Keratinocyte (primary cell): Measurements from ENCODE around the gene PAQR6. TPM values are rescaled to one million over a fixed set of nuclear protein-coding genes. Genes with fewer than 3 reads are reported as not detected.

Source experiments
- DNase-seq: peaks from one replicate; pipeline ENCODE4 v3.0.0-alpha.2; 2011; ENCODE audit warnings: low read depth, missing footprints, low spot score
- FAIRE-seq: peaks from 2 replicates; lab custom pipeline; 2011; peaks lifted over from hg19 to GRCh38; lab: Jason Lieb, UNC
- H2AFZ ChIP-seq: 2 replicates; pipeline ENCODE4 v1.6.0; 2012; ENCODE audit warnings: low read length, control low read depth, inconsistent platforms; ENCODE audit not compliant: control insufficient read depth
- H3K27ac ChIP-seq: 2 replicates; pipeline ENCODE4 v1.5.1; 2011; ENCODE audit warnings: low read length; ENCODE audit not compliant: control insufficient read depth, insufficient read depth
- H3K27me3 ChIP-seq: 3 replicates; pipeline ENCODE4 v1.6.0; 2011; ENCODE audit warnings: low read length; ENCODE audit not compliant: control insufficient read depth, insufficient read depth; ENCODE audit errors: extremely low read depth
- H3K36me3 ChIP-seq, 2 experiments: 2 replicates in 1 of 2; 3 replicates in 1 of 2; pipeline ENCODE4 v1.5.1; 2011; ENCODE audit warnings: low read length in 2 of 2, mild to moderate bottlenecking in 1 of 2; ENCODE audit not compliant: control insufficient read depth in 2 of 2, insufficient read depth in 2 of 2; ENCODE audit errors: extremely low read depth in 1 of 2
- H3K4me1 ChIP-seq: 3 replicates; pipeline ENCODE4 v1.5.1; 2011; ENCODE audit warnings: low read length; ENCODE audit not compliant: control insufficient read depth, insufficient read depth; ENCODE audit errors: extremely low read depth
- H3K4me2 ChIP-seq: 3 replicates; pipeline ENCODE4 v1.6.0; 2011; ENCODE audit warnings: low read depth, low read length; ENCODE audit not compliant: control insufficient read depth, insufficient read depth; ENCODE audit errors: extremely low read depth
- H3K4me3 ChIP-seq, 3 experiments: fragments of 200-600 bp in 1 of 3; sonication (generic) in 1 of 3; 2 replicates in 2 of 3; 3 replicates in 1 of 3; pipeline ENCODE4 v1.5.1; 2011 to 2016; ENCODE audit warnings: low read length in 3 of 3, mild to moderate bottlenecking in 3 of 3, control low read depth in 2 of 3, inconsistent platforms in 1 of 3, low read depth in 1 of 3, mixed read lengths in 1 of 3, mixed run types in 1 of 3, moderate library complexity in 1 of 3; ENCODE audit not compliant: control insufficient read depth in 2 of 3, insufficient read depth in 2 of 3; ENCODE audit errors: extremely low read depth in 1 of 3
- H3K79me2 ChIP-seq: 2 replicates; pipeline ENCODE4 v1.6.0; 2012; ENCODE audit warnings: low read length; ENCODE audit not compliant: control insufficient read depth, insufficient read depth
- H3K9ac ChIP-seq: 3 replicates; pipeline ENCODE4 v1.6.0; 2011; ENCODE audit warnings: low read length; ENCODE audit not compliant: control insufficient read depth, insufficient read depth; ENCODE audit errors: extremely low read depth
- H3K9me1 ChIP-seq: 3 replicates; pipeline ENCODE4 v1.6.0; 2011; ENCODE audit warnings: low read length; ENCODE audit not compliant: control insufficient read depth, insufficient read depth; ENCODE audit errors: extremely low read depth
- H3K9me3 ChIP-seq: 2 replicates; pipeline ENCODE4 v1.5.1; 2012; ENCODE audit warnings: low read depth, low read length; ENCODE audit not compliant: control insufficient read depth
- H4K20me1 ChIP-seq: 3 replicates; pipeline ENCODE4 v1.6.0; 2011; ENCODE audit warnings: low read length; ENCODE audit not compliant: control insufficient read depth, insufficient read depth; ENCODE audit errors: extremely low read depth
- CTCF ChIP-seq, 3 experiments: IDR thresholded peaks in 1 of 3; conservative IDR thresholded peaks in 1 of 3; optimal IDR thresholded peaks in 1 of 3; 2 replicates in 2 of 3; 3 replicates in 1 of 3; pipeline versions ENCODE3 to v1.5.1; 2011; ENCODE audit warnings: low read length in 3 of 3, mild to moderate bottlenecking in 3 of 3, moderate library complexity in 2 of 3, control low read depth in 1 of 3, inconsistent platforms in 1 of 3; ENCODE audit not compliant: insufficient read depth in 2 of 3; ENCODE audit errors: extremely low read depth in 1 of 3
- EZH2 ChIP-seq: IDR thresholded peaks from one replicate; pipeline ENCODE4 v1.6.1; 2012; ENCODE audit warnings: inconsistent platforms, mild to moderate bottlenecking, low read length, moderate library complexity
- dilution Hi-C: fragments of 300-500 bp; cut with MboI; formaldehyde crosslinking; loops from one replicate; pipeline ENCODE4 v1.7.0; 2020; ENCODE audit warnings: low sequenced_read_pairs; ENCODE audit not compliant: extremely low pct_ligation_motif_present
- polyA plus RNA-seq, 5 experiments: library from polyadenylated mRNA; depleted of rRNA in 3 of 5; stranded (reverse) in 3 of 5; stranded (forward) in 1 of 5; unstranded in 1 of 5; fragments of >200 nt; gene quantifications; 1 replicate in 1 of 5; 2 replicates in 3 of 5; 3 replicates in 1 of 5; pipeline versions ENCODE4 v1.2.1 to v1.2.3, GENCODE V29; 2011 to 2012; ENCODE audit warnings: missing spikeins in 2 of 5, low read depth in 1 of 5, low replicate concordance in 1 of 5

PAQR6 gene
- polyA plus RNA-seq, 1 donor (not counting 4 experiments of a cell fraction or from before 2014, with no cell fraction given), result 1.00 TPM

GRCh38 chr1:156211243-156211642 is 36.6 kb downstream of the PAQR6 start:
- no peak overlapping the region for H3K9ac ChIP-seq
- no peaks in the 10 kb centered on the region for H3K27me3 ChIP-seq
- FAIRE-seq (no peak), DNase-seq (no peak)
- H3K9me1 ChIP-seq, result no peaks in the 10 kb centered on the region
- H3K4me2 ChIP-seq, result no peak overlapping the region
- H3K36me3 ChIP-seq, result peaks cover 13 to 25% of the 10 kb centered on the region in 2 experiments
- H4K20me1 ChIP-seq, result no peaks in the 10 kb centered on the region
- H3K79me2 ChIP-seq, result peaks cover 8% of the 10 kb centered on the region
- H3K27ac ChIP-seq, result no peak overlapping the region
- no peak overlapping the region for H3K4me3 ChIP-seq
- TF ChIP-seq CTCF (optimal IDR thresholded peaks at IDR 0.05 in 1 of 3, IDR thresholded peaks at IDR 0.05 in 1 of 3, conservative IDR thresholded peaks at IDR 0.05 in 1 of 3; ENCODE audit: extremely low read depth in 1 of 3, insufficient read depth in 2 of 3, low read length in 3 of 3) (no peak), EZH2 (no peak)
- H3K4me1 ChIP-seq, result peaks cover 16% of the 10 kb centered on the region
- dilution Hi-C loops, result no loop called here
- no peaks in the 10 kb centered on the region for H3K9me3 ChIP-seq
- H2AFZ ChIP-seq, result no peak overlapping the region

- no peak for TF ChIP-seq CTCF (optimal IDR thresholded peaks at IDR 0.05 in 1 of 3, IDR thresholded peaks at IDR 0.05 in 1 of 3, conservative IDR thresholded peaks at IDR 0.05 in 1 of 3; ENCODE audit: extremely low read depth in 1 of 3, insufficient read depth in 2 of 3, low read length in 3 of 3)
- no peak for DNase-seq
- no peak for FAIRE-seq
- Histone ChIP-seq H3K4me3 (no peak overlapping the region), H4K20me1 (no peaks in the 10 kb centered on the region), H2AFZ (no peak overlapping the region), H3K9me1 (peaks cover 2% of the 10 kb centered on the region), H3K27me3 (no peaks in the 10 kb centered on the region), H3K27ac (no peak overlapping the region), H3K36me3 (peaks cover 12 to 26% of the 10 kb centered on the region in 2 experiments), H3K79me2 (peaks cover 27% of the 10 kb centered on the region), H3K9ac (no peak overlapping the region), H3K9me3 (no peaks in the 10 kb centered on the region), H3K4me2 (no peak overlapping the region), H3K4me1 (peaks cover 8% of the 10 kb centered on the region)
- dilution Hi-C loops, result no loop called here
Observed at GRCh38 chr1:156204686-156205085, 43.2 kb downstream of the PAQR6 start.
